Measurements from ENCODE around the gene DMXL2.

GRCh38 chr15:51484781-51485180, 137.8 kb downstream of the DMXL2 start:
- TF ChIP-seq ZBTB49 (tag by site-specific recombination; IDR thresholded peaks at IDR 0.05; ENCODE audit: low read depth), result no peak
- no peak for TF ChIP-seq ZNF580 (tag by site-specific recombination; IDR thresholded peaks at IDR 0.05)
- TF ChIP-seq, protein P1, sequence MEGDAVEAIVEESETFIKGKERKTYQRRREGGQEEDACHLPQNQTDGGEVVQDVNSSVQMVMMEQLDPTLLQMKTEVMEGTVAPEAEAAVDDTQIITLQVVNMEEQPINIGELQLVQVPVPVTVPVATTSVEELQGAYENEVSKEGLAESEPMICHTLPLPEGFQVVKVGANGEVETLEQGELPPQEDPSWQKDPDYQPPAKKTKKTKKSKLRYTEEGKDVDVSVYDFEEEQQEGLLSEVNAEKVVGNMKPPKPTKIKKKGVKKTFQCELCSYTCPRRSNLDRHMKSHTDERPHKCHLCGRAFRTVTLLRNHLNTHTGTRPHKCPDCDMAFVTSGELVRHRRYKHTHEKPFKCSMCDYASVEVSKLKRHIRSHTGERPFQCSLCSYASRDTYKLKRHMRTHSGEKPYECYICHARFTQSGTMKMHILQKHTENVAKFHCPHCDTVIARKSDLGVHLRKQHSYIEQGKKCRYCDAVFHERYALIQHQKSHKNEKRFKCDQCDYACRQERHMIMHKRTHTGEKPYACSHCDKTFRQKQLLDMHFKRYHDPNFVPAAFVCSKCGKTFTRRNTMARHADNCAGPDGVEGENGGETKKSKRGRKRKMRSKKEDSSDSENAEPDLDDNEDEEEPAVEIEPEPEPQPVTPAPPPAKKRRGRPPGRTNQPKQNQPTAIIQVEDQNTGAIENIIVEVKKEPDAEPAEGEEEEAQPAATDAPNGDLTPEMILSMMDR (tag by site-specific recombination; IDR thresholded peaks at IDR 0.05), result no peak
- no peak for TF ChIP-seq BCL11A (tag by site-specific recombination; IDR thresholded peaks at IDR 0.05; ENCODE audit: low read depth)
